ENCODE measurements around the gene FAT3. TPM values are rescaled to one million over a fixed set of nuclear protein-coding genes. Genes with fewer than 3 reads are reported as not detected.

FAT3 gene
- total RNA-seq, 4 donors from 2014 or later = 1.8 to 9.8 (median 2.5) TPM

- Histone ChIP-seq H3K4me3 (no peak overlapping the region), H3K27me3 (no peaks in the 10 kb centered on the region), H3K36me3 (no peaks in the 10 kb centered on the region), H3K27ac (no peak overlapping the region), H3K4me1 (no peaks in the 10 kb centered on the region), H3K9me3 (no peaks in the 10 kb centered on the region)
- no peak for DNase-seq (ENCODE audit: low spot score in 2 of 2)
- no peak for TF ChIP-seq EP300 (IDR thresholded peaks at IDR 0.05)
- no peak for TF ChIP-seq CTCF (IDR thresholded peaks at IDR 0.05)
- TF ChIP-seq POLR2A (IDR thresholded peaks at IDR 0.05) = no peak
- WGBS, 2 donors = 88 to 93% methylated on average over 5 of the region's 5 CpGs
Observed at GRCh38 chr11:92245700-92246271, 21.2 kb downstream of the FAT3 start.

- DNase-seq (ENCODE audit: low spot score in 2 of 2) = no peak
- Histone ChIP-seq H3K4me3 (no peak overlapping the region), H3K27me3 (no peaks in the 10 kb centered on the region), H3K27ac (no peak overlapping the region), H3K4me1 (no peaks in the 10 kb centered on the region), H3K36me3 (no peaks in the 10 kb centered on the region), H3K9me3 (no peaks in the 10 kb centered on the region)
- TF ChIP-seq EP300 (IDR thresholded peaks at IDR 0.05) = no peak
- TF ChIP-seq CTCF (IDR thresholded peaks at IDR 0.05) = no peak
- TF ChIP-seq POLR2A (IDR thresholded peaks at IDR 0.05) = no peak
Observed at GRCh38 chr11:92246630-92247029, 22.0 kb downstream of the FAT3 start.

GRCh38 chr11:92249156-92249753, 24.6 kb downstream of the FAT3 start:
- TF ChIP-seq EP300 (IDR thresholded peaks at IDR 0.05) = no peak
- TF ChIP-seq POLR2A (IDR thresholded peaks at IDR 0.05) = no peak
- TF ChIP-seq CTCF (IDR thresholded peaks at IDR 0.05) = no peak
- 69 to 70% methylated on average over 7 of the region's 7 CpGs for WGBS, 2 donors
- Histone ChIP-seq H3K4me1 (no peaks in the 10 kb centered on the region), H3K9me3 (no peaks in the 10 kb centered on the region), H3K4me3 (no peak overlapping the region), H3K27me3 (no peaks in the 10 kb centered on the region), H3K27ac (no peak overlapping the region), H3K36me3 (no peaks in the 10 kb centered on the region)
- no peak for DNase-seq (ENCODE audit: low spot score in 2 of 2)

- DNase-seq (ENCODE audit: low spot score in 2 of 2) = no peak
- Histone ChIP-seq H3K36me3 (no peaks in the 10 kb centered on the region), H3K27ac (no peak overlapping the region), H3K4me1 (no peaks in the 10 kb centered on the region), H3K27me3 (no peaks in the 10 kb centered on the region), H3K4me3 (no peak overlapping the region), H3K9me3 (no peaks in the 10 kb centered on the region)
- WGBS, 2 donors = 63 to 72% methylated on average over 1 of the region's 1 CpG
- TF ChIP-seq CTCF (IDR thresholded peaks at IDR 0.05) (no peak), EP300 (IDR thresholded peaks at IDR 0.05) (no peak), POLR2A (IDR thresholded peaks at IDR 0.05) (no peak)
Observed at GRCh38 chr11:92251980-92252379, 27.4 kb downstream of the FAT3 start.

GRCh38 chr11:92253421-92253820, 28.8 kb downstream of the FAT3 start:
- WGBS, 2 donors = 81 to 85% methylated on average over 1 of the region's 1 CpG
- no peak overlapping the region for H3K27ac ChIP-seq
- no peak overlapping the region for H3K4me3 ChIP-seq
- H3K9me3 ChIP-seq = no peaks in the 10 kb centered on the region
- DNase-seq (ENCODE audit: low spot score in 2 of 2) = no peak
- no peaks in the 10 kb centered on the region for H3K27me3 ChIP-seq
- no peak for TF ChIP-seq POLR2A (IDR thresholded peaks at IDR 0.05)
- TF ChIP-seq CTCF (IDR thresholded peaks at IDR 0.05) = no peak
- no peak for TF ChIP-seq EP300 (IDR thresholded peaks at IDR 0.05)
- H3K36me3 ChIP-seq = no peaks in the 10 kb centered on the region
- no peaks in the 10 kb centered on the region for H3K4me1 ChIP-seq

All from tibial nerve (tissue), 4 donors.